Brain microvascular endothelial cell (primary cell): ENCODE results near the gene PLOD2.

Experiments used
- DNase-seq: peaks from one replicate; pipeline ENCODE4 v3.0.0-alpha.2; 2020
- H3K27ac ChIP-seq: fragments of 250-450 bp; sonication (Bioruptor Pico); 2 replicates; pipeline ENCODE4 v1.5.1; 2020; ENCODE audit warnings: mild to moderate bottlenecking, moderate library complexity
- H3K27me3 ChIP-seq: fragments of 250-450 bp; sonication (Bioruptor Pico); replicated peaks from 2 replicates; pipeline ENCODE4 v1.5.1; 2020; ENCODE audit warnings: mild to moderate bottlenecking
- H3K36me3 ChIP-seq: fragments of 250-450 bp; sonication (Bioruptor Pico); replicated peaks from 2 replicates; pipeline ENCODE4 v1.5.1; 2020; ENCODE audit warnings: mild to moderate bottlenecking
- H3K4me3 ChIP-seq: 2 replicates; pipeline ENCODE4 v1.5.1; 2011; ENCODE audit warnings: low read depth, mild to moderate bottlenecking, control low read depth, low read length, moderate library complexity
- CTCF ChIP-seq: IDR thresholded peaks from 2 replicates; pipeline ENCODE4 v1.5.1; 2011; ENCODE audit warnings: low read depth, mild to moderate bottlenecking, moderate library complexity, low read length, control low read depth, inconsistent platforms; ENCODE audit errors: missing control alignments
- in situ Hi-C: cut with HindIII; loops from 2 replicates; pipeline ENCODE4 v1.10.0; 2017; ENCODE audit warnings: low sequenced_read_pairs, low pct_ligation_motif_present

The PLOD2 gene

GRCh38 chr3:146052056-146052790 lies 108.8 kb downstream of the PLOD2 start:
- Histone ChIP-seq H3K4me3 (no peak overlapping the region), H3K27me3 (no peaks in the 10 kb centered on the region), H3K27ac (no peak overlapping the region), H3K36me3 (no peaks in the 10 kb centered on the region)
- no peak for DNase-seq
- TF ChIP-seq CTCF = no peak
- in situ Hi-C loops = no loop called here

DNA sequence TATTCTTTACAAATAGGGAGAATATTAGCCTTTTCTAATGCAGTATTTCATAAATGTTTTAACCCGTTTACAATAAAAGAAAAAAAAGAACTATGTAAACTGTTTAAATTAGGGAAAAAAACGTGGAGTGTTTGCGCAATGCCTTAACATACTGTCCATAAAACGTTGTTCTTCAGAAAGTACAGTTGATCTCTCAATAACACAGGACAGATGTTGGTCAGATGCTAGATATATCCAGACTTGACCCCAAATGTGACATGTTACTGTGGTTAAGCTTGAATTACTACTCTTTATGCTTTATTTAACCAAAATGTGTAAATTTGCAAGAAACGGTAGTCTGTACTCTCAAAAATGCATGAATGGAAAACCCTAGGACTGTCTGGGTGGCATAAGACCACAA lies 110.3 kb downstream of the PLOD2 start:
- H3K27ac ChIP-seq = no peak overlapping the region
- in situ Hi-C loops = no loop called here
- no peaks in the 10 kb centered on the region for H3K27me3 ChIP-seq
- DNase-seq = no peak
- H3K36me3 ChIP-seq = no peaks in the 10 kb centered on the region
- H3K4me3 ChIP-seq = no peak overlapping the region
- TF ChIP-seq CTCF = no peak

- DNase-seq = no peak
These were observed 113.5 kb downstream of the PLOD2 start for GRCh38 chr3:146047485-146047884.

GRCh38 chr3:146044046-146044445 lies 116.9 kb downstream of the PLOD2 start:
- H3K36me3 ChIP-seq = no peaks in the 10 kb centered on the region
- H3K27ac ChIP-seq = no peak overlapping the region
- no peaks in the 10 kb centered on the region for H3K27me3 ChIP-seq
- peak; percentile 16 for DNase-seq
- in situ Hi-C loops = no loop called here
- no peak overlapping the region for H3K4me3 ChIP-seq
- no peak for TF ChIP-seq CTCF

More at GRCh38 chr3:146047485-146047884, 113.5 kb downstream of the PLOD2 start:
- Histone ChIP-seq H3K36me3 (no peaks in the 10 kb centered on the region), H3K27me3 (no peaks in the 10 kb centered on the region), H3K4me3 (no peak overlapping the region), H3K27ac (no peak overlapping the region)
- TF ChIP-seq CTCF = no peak
- in situ Hi-C loops = no loop called here

DNA sequence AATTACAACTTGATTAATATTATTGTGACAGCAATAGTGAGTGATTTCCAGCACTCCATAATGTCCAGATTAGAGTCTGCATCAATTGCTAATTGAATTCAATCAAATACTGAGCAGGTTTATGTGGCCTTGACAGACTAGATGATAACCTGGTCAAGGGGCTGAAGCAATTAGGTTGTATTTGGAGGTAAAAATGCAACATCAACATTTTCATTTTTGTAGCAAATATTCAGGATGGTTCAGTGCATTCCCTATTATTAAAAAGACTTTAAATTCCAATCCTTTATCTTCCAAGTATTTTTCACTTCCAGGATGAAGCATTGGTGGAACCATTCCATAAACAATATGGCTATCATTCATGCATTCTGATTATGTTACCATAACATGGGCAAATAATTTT lies 120.4 kb downstream of the PLOD2 start:
- Histone ChIP-seq H3K36me3 (no peaks in the 10 kb centered on the region), H3K27me3 (no peaks in the 10 kb centered on the region), H3K27ac (no peak overlapping the region), H3K4me3 (no peak overlapping the region)
- in situ Hi-C loops = no loop called here
- DNase-seq = no peak
- no peak for TF ChIP-seq CTCF

DNA sequence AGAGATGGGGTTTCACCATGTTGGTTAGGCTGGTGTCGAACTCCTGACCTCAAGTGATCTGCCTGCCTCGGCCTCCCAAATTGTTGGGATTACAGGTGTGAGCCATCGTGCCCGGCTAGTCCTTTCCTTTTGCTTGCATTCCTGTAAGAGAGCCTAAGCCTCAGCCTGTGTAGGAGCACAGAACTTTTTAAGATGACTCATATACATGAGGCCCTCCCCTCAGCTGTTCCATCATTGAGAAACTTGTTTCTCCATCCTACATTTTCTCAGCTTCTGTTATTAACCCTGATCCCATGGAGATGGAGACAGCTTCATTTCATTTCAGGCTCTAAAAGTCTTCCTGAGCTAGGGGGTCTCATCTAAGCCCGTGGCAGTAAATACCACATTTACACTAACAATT lies 123.3 kb downstream of the PLOD2 start:
- no peak for DNase-seq
- Histone ChIP-seq H3K27me3 (no peaks in the 10 kb centered on the region), H3K4me3 (no peak overlapping the region), H3K36me3 (no peaks in the 10 kb centered on the region), H3K27ac (no peak overlapping the region)
- TF ChIP-seq CTCF = no peak
- in situ Hi-C loops = no loop called here
